Activated B cell treated with CpG ODN at 0.5 μM for 24 hours (primary cell): Measurements from ENCODE around the gene RASSF3. TPM values are rescaled to one million over a fixed set of nuclear protein-coding genes. Genes with fewer than 3 reads are reported as not detected.

ENCODE experiments used
- ATAC-seq: fragments of 200-7000 bp; cut with Tn5 transposase; one replicate; pipeline ENCODE4 v1.10.0; 2021; ENCODE audit warnings: low read depth, mild to moderate bottlenecking, moderate library complexity
- CTCF ChIA-PET: fragments of 350-600 bp; sonication (Branson Sonifier 250); formaldehyde crosslinking; loops from one replicate; lab custom pipeline; 2021; ENCODE audit warnings: antibody characterized with exemption; lab: Charles Lee
- POLR2A ChIA-PET: fragments of 350-600 bp; sonication (Branson Sonifier 250); formaldehyde crosslinking; loops from one replicate; lab custom pipeline; 2021; ENCODE audit warnings: antibody characterized with exemption; lab: Charles Lee
- DNase-seq: peaks from one replicate; pipeline ENCODE4 v3.0.0; 2022
- H3K27ac Mint-ChIP-seq: one replicate; pipeline ENCODE4 v1.8.0; 2020; ENCODE audit warnings: mixed read lengths
- H3K27me3 Mint-ChIP-seq: one replicate; pipeline ENCODE4 v1.8.0; 2021; ENCODE audit warnings: mixed read lengths
- H3K36me3 Mint-ChIP-seq: one replicate; pipeline ENCODE4 v1.8.0; 2021; ENCODE audit warnings: low read depth, mixed read lengths
- H3K4me1 Mint-ChIP-seq: one replicate; pipeline ENCODE4 v1.8.0; 2021; ENCODE audit warnings: mixed read lengths
- H3K4me3 Mint-ChIP-seq: one replicate; pipeline ENCODE4 v1.8.0; 2020; ENCODE audit warnings: mild to moderate bottlenecking, mixed read lengths
- H3K9me3 Mint-ChIP-seq: one replicate; pipeline ENCODE4 v1.8.0; 2020; ENCODE audit warnings: mixed read lengths
- CTCF ChIP-seq: fragments of 200-600 bp; IDR thresholded peaks from one replicate; pipeline ENCODE4 v1.8.0; 2022; ENCODE audit warnings: antibody characterized with exemption, mild to moderate bottlenecking
- intact Hi-C: fragments of 100-400 bp; cut with micrococcal nuclease; formaldehyde crosslinking; loops from one replicate; pipeline ENCODE4 v1.15.1; 2024
- total RNA-seq: library from RNA; stranded (reverse); gene quantifications from 2 replicates; pipeline ENCODE4 v1.2.3, GENCODE V29; 2022

The RASSF3 gene
- total RNA-seq, 1 donor from 2014 or later: 95.7 TPM

DNA sequence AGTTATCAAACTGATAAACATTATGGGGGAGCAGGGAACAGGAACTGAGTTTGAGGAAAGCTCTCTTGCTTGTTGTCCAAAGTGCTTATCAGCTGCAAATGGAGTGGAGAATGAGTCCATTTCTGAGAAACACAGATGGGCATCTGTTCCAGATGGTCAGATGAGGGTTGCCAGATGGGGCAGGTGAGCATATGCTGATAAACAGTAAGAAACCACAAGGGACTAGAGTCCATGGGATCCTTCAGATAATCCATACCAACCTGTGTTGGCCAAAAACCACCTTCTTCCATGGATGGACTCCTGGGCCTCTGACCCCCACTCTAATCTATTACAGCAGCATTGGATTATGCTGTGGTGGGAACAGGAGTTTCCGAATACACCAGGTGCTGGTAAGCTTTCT, 110.6 kb downstream of the RASSF3 start:
- H3K27me3 Mint-ChIP-seq: no peaks in the 10 kb centered on the region
- no peaks in the 10 kb centered on the region for H3K4me1 Mint-ChIP-seq
- H3K9me3 Mint-ChIP-seq: no peaks in the 10 kb centered on the region
- peaks cover 71% of the 10 kb centered on the region for H3K36me3 Mint-ChIP-seq
- no peak overlapping the region for H3K4me3 Mint-ChIP-seq
- CTCF ChIA-PET: interaction anchor here (0.6 to 1.2 kb wide), 2 partner anchors 171 to 624 kb away, joined by 3 read pairs; no protein-coding TSS in a partner anchor
- no peak for DNase-seq
- no peak for TF ChIP-seq CTCF
- intact Hi-C loops: no loop called here
- H3K27ac Mint-ChIP-seq: no peak overlapping the region
- POLR2A ChIA-PET: no interaction called here
- ATAC-seq: no peak

GRCh38 chr12:64722835-64723234, 112.5 kb downstream of the RASSF3 start:
- H3K9me3 Mint-ChIP-seq: no peaks in the 10 kb centered on the region
- no peak for TF ChIP-seq CTCF
- no peak overlapping the region for H3K4me3 Mint-ChIP-seq
- ChIA-PET CTCF (no interaction called here), POLR2A (no interaction called here)
- DNase-seq (no peak), ATAC-seq (no peak)
- H3K4me1 Mint-ChIP-seq: no peaks in the 10 kb centered on the region
- no peaks in the 10 kb centered on the region for H3K27me3 Mint-ChIP-seq
- H3K27ac Mint-ChIP-seq: no peak overlapping the region
- H3K36me3 Mint-ChIP-seq: peaks cover 68% of the 10 kb centered on the region
- intact Hi-C loops: no loop called here

DNA sequence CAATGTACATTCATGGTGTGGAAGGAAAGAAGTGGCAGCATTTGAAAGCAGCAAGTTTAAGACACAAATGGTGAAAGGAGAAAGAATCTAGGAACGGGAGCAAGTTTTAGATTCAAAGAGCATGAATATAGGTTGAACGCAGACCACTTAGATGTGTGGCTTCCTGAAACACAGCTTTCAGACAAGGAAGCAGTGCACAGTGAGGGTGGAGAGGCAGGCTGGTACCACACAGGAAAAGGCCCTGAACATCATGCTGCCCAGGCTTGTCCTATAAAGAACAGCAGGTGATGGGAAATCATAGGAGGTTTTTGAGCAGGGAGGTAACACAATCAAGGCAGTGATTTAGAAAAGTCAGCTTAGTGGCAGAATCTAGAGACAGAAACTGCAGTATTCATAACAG, 113.3 kb downstream of the RASSF3 start:
- no peak for TF ChIP-seq CTCF
- ChIA-PET POLR2A (no interaction called here), CTCF (no interaction called here)
- no peaks in the 10 kb centered on the region for H3K9me3 Mint-ChIP-seq
- no peak for DNase-seq
- no peaks in the 10 kb centered on the region for H3K27me3 Mint-ChIP-seq
- no peak overlapping the region for H3K4me3 Mint-ChIP-seq
- H3K4me1 Mint-ChIP-seq: no peaks in the 10 kb centered on the region
- no peak for ATAC-seq
- intact Hi-C loops: no loop called here
- peaks cover 68% of the 10 kb centered on the region for H3K36me3 Mint-ChIP-seq
- no peak overlapping the region for H3K27ac Mint-ChIP-seq

DNA sequence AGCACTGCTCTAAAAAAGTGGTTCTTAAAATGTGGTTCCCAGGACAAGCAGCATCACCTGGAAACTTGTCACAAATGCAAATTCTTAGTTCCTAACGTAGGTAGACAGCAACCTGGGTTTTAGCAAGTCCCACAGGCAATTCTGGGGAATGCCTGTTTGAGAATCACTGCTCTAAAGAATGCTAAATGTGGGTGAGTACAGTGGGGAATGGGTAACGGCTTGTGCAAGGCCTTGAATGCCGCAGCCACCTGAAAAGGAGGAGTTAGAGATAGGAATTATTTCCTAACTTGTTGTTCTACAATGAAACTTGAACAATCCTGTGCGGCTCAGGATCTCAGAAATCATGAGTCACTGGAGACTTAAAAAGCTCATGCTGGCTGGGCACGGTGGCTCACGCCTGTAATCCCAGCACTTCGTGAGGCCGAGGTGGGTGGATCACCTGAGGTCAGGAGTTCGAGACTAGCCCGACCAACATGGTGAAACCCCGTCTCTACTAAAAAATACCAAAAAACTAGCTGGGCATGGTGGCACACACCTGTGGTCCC, 114.0 kb downstream of the RASSF3 start:
- Mint-ChIP-seq H3K9me3 (no peaks in the 10 kb centered on the region), H3K4me1 (no peaks in the 10 kb centered on the region), H3K4me3 (no peak overlapping the region), H3K27me3 (no peaks in the 10 kb centered on the region), H3K36me3 (peaks cover 69% of the 10 kb centered on the region), H3K27ac (no peak overlapping the region)
- intact Hi-C loops: no loop called here
- TF ChIP-seq CTCF: no peak
- ATAC-seq (no peak), DNase-seq (no peak)
- ChIA-PET CTCF (no interaction called here), POLR2A (no interaction called here)

DNA sequence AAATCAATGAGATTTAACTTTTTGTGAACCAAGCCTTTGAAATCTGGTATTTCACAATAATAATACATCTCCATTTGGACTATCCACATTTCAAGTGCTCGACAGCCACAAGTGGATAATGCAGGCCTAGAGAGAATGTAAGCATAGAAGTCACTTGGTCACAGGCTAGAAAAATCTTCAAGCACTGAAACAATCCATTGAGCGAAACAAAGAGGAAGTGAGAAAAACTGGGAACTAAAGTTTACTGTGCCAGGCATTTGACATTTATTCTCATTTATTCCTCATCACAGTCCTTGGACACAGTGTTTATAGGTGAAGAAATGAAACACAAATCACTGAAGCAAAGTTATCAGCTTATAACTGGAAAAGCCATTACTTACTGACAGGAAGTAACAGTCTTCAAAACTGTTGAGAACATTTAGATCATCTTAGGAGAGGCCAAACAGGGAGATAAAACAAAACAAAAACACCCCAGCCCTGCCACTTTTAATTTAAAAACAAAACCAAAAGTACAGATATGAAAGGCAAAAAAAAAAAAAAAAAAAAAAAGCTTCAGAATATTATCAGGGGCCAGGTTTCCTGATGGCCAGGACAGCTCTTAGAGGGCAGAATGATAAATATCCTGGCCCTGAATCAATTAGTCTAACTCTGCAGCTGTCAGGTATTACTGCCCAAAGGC, 119.8 kb downstream of the RASSF3 start:
- Mint-ChIP-seq H3K27me3 (no peaks in the 10 kb centered on the region), H3K9me3 (no peaks in the 10 kb centered on the region), H3K36me3 (peaks cover 52% of the 10 kb centered on the region), H3K4me3 (no peak overlapping the region), H3K27ac (peak overlapping the region; percentile 68), H3K4me1 (peaks cover 12% of the 10 kb centered on the region)
- TF ChIP-seq CTCF: no peak
- CTCF ChIA-PET: no interaction called here
- intact Hi-C loops: no loop called here
- POLR2A ChIA-PET: interaction anchor here (0.5 kb wide), 1 partner anchor 221 kb away, joined by 3 read pairs; no protein-coding TSS in a partner anchor
- no peak for DNase-seq
- no peak for ATAC-seq
